Natural killer cell treated with Interleukin-12 subunit alpha and Interleukin-12 subunit beta and Interleukin-15 and Interleukin-18, amount 100 ng/mL, for 72 hours (primary cell): ENCODE measurements around the gene CYP2J2. TPM values are rescaled to one million over a fixed set of nuclear protein-coding genes. Genes with fewer than 3 reads are reported as not detected.
"Not testable (repeated sequence)": the region's sequence is repeated elsewhere in the genome, so short reads cannot be mapped to it uniquely, and the experiment has no call there.

Source experiments
- ATAC-seq, 2 donors: fragments of 150-1000 bp; cut with Tn5 transposase in 1 of 2; sonication (Bioruptor Pico), chemical (Tn5 transposase) in 1 of 2; 2 replicates each; pipeline ENCODE4 v1.10.0; 2021
- DNase-seq: peaks from one replicate; pipeline ENCODE4 v3.0.0; 2022; ENCODE audit warnings: low spot score
- H3K27ac Mint-ChIP-seq, 2 donors: 1 replicate in 1 of 2; 2 replicates in 1 of 2; pipeline ENCODE4 v1.8.0; 2022; ENCODE audit warnings: mixed read lengths in 2 of 2, mild to moderate bottlenecking in 1 of 2, moderate library complexity in 1 of 2
- H3K27me3 Mint-ChIP-seq, 2 donors: 1 replicate in 1 of 2; 2 replicates in 1 of 2; pipeline ENCODE4 v1.8.0; 2022; ENCODE audit warnings: mixed read lengths in 2 of 2
- H3K36me3 Mint-ChIP-seq: one replicate; pipeline ENCODE4 v1.8.0; 2022; ENCODE audit warnings: mixed read lengths
- H3K4me1 Mint-ChIP-seq, 2 donors: 1 replicate in 1 of 2; 2 replicates in 1 of 2; pipeline ENCODE4 v1.8.0; 2022; ENCODE audit warnings: low read depth in 2 of 2, mixed read lengths in 2 of 2, mild to moderate bottlenecking in 1 of 2
- H3K4me3 Mint-ChIP-seq: one replicate; pipeline ENCODE4 v1.8.0; 2022; ENCODE audit warnings: mixed read lengths
- H3K9me3 Mint-ChIP-seq: 2 replicates; pipeline ENCODE4 v1.8.0; 2022; ENCODE audit warnings: mixed read lengths
- total RNA-seq, 2 donors: library from RNA; stranded (reverse); gene quantifications; one replicate each; pipeline ENCODE4 v1.2.3, GENCODE V29; 2022

CYP2J2 gene
- not detected for total RNA-seq

GRCh38 chr1:59926381-59927123 is at the start of gene CYP2J2:
TSS of gene CYP2J2 (minus strand) at chr1:59926773. CDS start at chr1:59926746, 27 bp downstream.
- Mint-ChIP-seq H3K27me3 (peaks cover 33 to 35% of the 10 kb centered on the region in 2 donors), H3K36me3 (peaks cover 13% of the 10 kb centered on the region), H3K4me1 (peaks cover 5 to 7% of the 10 kb centered on the region in 2 donors), H3K9me3 (no peaks in the 10 kb centered on the region), H3K27ac (no peak within 1 kb of the TSS), H3K4me3 (peak within 1 kb of the TSS; percentile 87)
- DNase-seq (no peak), ATAC-seq (peak; percentile 88 to 89)

GRCh38 chr1:59973719-59974118 is 47.1 kb upstream of the CYP2J2 start:
- Mint-ChIP-seq H3K36me3 (no peaks in the 10 kb centered on the region), H3K27ac (no peak overlapping the region), H3K27me3 (peaks cover 26 to 30% of the 10 kb centered on the region in 2 donors), H3K4me1 (peaks cover 0 to 2% of the 10 kb centered on the region in 2 donors), H3K9me3 (no peaks in the 10 kb centered on the region), H3K4me3 (no peak overlapping the region)
- ATAC-seq, result no peak
- DNase-seq, result no peak

GRCh38 chr1:59972216-59972927 is 45.8 kb upstream of the CYP2J2 start:
- Mint-ChIP-seq H3K4me1 (peaks cover 0 to 2% of the 10 kb centered on the region in 2 donors), H3K27me3 (peaks cover 26 to 30% of the 10 kb centered on the region in 2 donors), H3K9me3 (no peaks in the 10 kb centered on the region), H3K4me3 (no peak overlapping the region), H3K36me3 (no peaks in the 10 kb centered on the region), H3K27ac (no peak overlapping the region)
- DNase-seq (no peak), ATAC-seq (no peak)

GRCh38 chr1:59971464-59971911 is 44.9 kb upstream of the CYP2J2 start:
- Mint-ChIP-seq H3K9me3 (no peaks in the 10 kb centered on the region), H3K36me3 (no peaks in the 10 kb centered on the region), H3K27ac (no peak overlapping the region), H3K4me3 (no peak overlapping the region), H3K4me1 (peaks cover 0 to 2% of the 10 kb centered on the region in 2 donors), H3K27me3 (peaks cover 22 to 23% of the 10 kb centered on the region in 2 donors)
- DNase-seq (no peak), ATAC-seq (peak; percentile 49 to 58)

- H3K9me3 Mint-ChIP-seq, H3K27ac Mint-ChIP-seq, H3K4me3 Mint-ChIP-seq, ATAC-seq, H3K36me3 Mint-ChIP-seq, H3K4me1 Mint-ChIP-seq, DNase-seq: not testable (repeated sequence)
- peaks cover 8 to 13% of the 10 kb centered on the region in 2 donors for H3K27me3 Mint-ChIP-seq
Measured at GRCh38 chr1:59969542-59970175, 43.1 kb upstream of the CYP2J2 start.

GRCh38 chr1:59968746-59969145 is 42.2 kb upstream of the CYP2J2 start:
- not testable (repeated sequence) for H3K4me1 Mint-ChIP-seq, ATAC-seq, H3K36me3 Mint-ChIP-seq, DNase-seq, H3K9me3 Mint-ChIP-seq, H3K4me3 Mint-ChIP-seq, H3K27ac Mint-ChIP-seq, H3K27me3 Mint-ChIP-seq

- no peaks in the 10 kb centered on the region for H3K9me3 Mint-ChIP-seq
- DNase-seq (no peak), ATAC-seq (no peak)
- no peaks in the 10 kb centered on the region for H3K36me3 Mint-ChIP-seq
- H3K4me3 Mint-ChIP-seq, result no peak overlapping the region
- H3K4me1 Mint-ChIP-seq, result peaks cover 0 to 2% of the 10 kb centered on the region in 2 donors
- no peak overlapping the region for H3K27ac Mint-ChIP-seq
- peaks cover 0 to 4% of the 10 kb centered on the region in 2 donors for H3K27me3 Mint-ChIP-seq
Measured at GRCh38 chr1:59967780-59968179, 41.2 kb upstream of the CYP2J2 start.

GRCh38 chr1:59967141-59967697 is 40.6 kb upstream of the CYP2J2 start:
- H3K27me3 Mint-ChIP-seq, result peaks cover 0 to 4% of the 10 kb centered on the region in 2 donors
- no peaks in the 10 kb centered on the region for H3K9me3 Mint-ChIP-seq
- no peak for DNase-seq
- H3K4me3 Mint-ChIP-seq, result no peak overlapping the region
- peaks cover 0 to 2% of the 10 kb centered on the region in 2 donors for H3K4me1 Mint-ChIP-seq
- no peak overlapping the region for H3K27ac Mint-ChIP-seq
- no peak for ATAC-seq
- no peaks in the 10 kb centered on the region for H3K36me3 Mint-ChIP-seq

- Mint-ChIP-seq H3K9me3 (no peaks in the 10 kb centered on the region), H3K4me1 (no peaks in the 10 kb centered on the region), H3K27ac (no peak overlapping the region), H3K4me3 (no peak overlapping the region), H3K36me3 (no peaks in the 10 kb centered on the region), H3K27me3 (peaks cover 0 to 6% of the 10 kb centered on the region in 2 donors)
- no peak for ATAC-seq
- no peak for DNase-seq
Measured at GRCh38 chr1:59952065-59952464, 25.5 kb upstream of the CYP2J2 start.

- ATAC-seq, result no peak
- no peak for DNase-seq
- H3K27me3 Mint-ChIP-seq, result peaks cover 0 to 6% of the 10 kb centered on the region in 2 donors
Measured at GRCh38 chr1:59949648-59950047, 23.1 kb upstream of the CYP2J2 start.

GRCh38 chr1:59948990-59949389 is 22.4 kb upstream of the CYP2J2 start:
- no peak overlapping the region for H3K27ac Mint-ChIP-seq
- DNase-seq (no peak), ATAC-seq (no peak)
- no peaks in the 10 kb centered on the region for H3K9me3 Mint-ChIP-seq
- H3K36me3 Mint-ChIP-seq, result no peaks in the 10 kb centered on the region
- H3K4me1 Mint-ChIP-seq, result no peaks in the 10 kb centered on the region
- no peak overlapping the region for H3K4me3 Mint-ChIP-seq
- peaks cover 0 to 3% of the 10 kb centered on the region in 2 donors for H3K27me3 Mint-ChIP-seq

More at GRCh38 chr1:59949648-59950047, 23.1 kb upstream of the CYP2J2 start:
- H3K9me3 Mint-ChIP-seq, result no peaks in the 10 kb centered on the region
- no peaks in the 10 kb centered on the region for H3K4me1 Mint-ChIP-seq
- H3K4me3 Mint-ChIP-seq, result no peak overlapping the region
- H3K36me3 Mint-ChIP-seq, result no peaks in the 10 kb centered on the region
- no peak overlapping the region for H3K27ac Mint-ChIP-seq

GRCh38 chr1:59947047-59947938 is 20.7 kb upstream of the CYP2J2 start:
- H3K27me3 Mint-ChIP-seq, result peaks cover 13 to 14% of the 10 kb centered on the region in 2 donors
- H3K27ac Mint-ChIP-seq, result no peak overlapping the region
- DNase-seq, result no peak
- H3K9me3 Mint-ChIP-seq, result no peaks in the 10 kb centered on the region
- H3K4me1 Mint-ChIP-seq, result no peaks in the 10 kb centered on the region
- peak; percentile 69 to 75 for ATAC-seq
- H3K36me3 Mint-ChIP-seq, result no peaks in the 10 kb centered on the region
- H3K4me3 Mint-ChIP-seq, result no peak overlapping the region

GRCh38 chr1:59945790-59946189 is 19.2 kb upstream of the CYP2J2 start:
- Mint-ChIP-seq H3K27ac (no peak overlapping the region), H3K4me3 (no peak overlapping the region), H3K36me3 (no peaks in the 10 kb centered on the region), H3K27me3 (peaks cover 16 to 20% of the 10 kb centered on the region in 2 donors), H3K4me1 (no peaks in the 10 kb centered on the region), H3K9me3 (no peaks in the 10 kb centered on the region)
- DNase-seq (no peak), ATAC-seq (no peak)
